Suprapubic skin (tissue), 4 donors: Measurements from ENCODE around the gene KCNJ6. TPM values are rescaled to one million over a fixed set of nuclear protein-coding genes. Genes with fewer than 3 reads are reported as not detected.

Source experiments
- DNase-seq, 2 donors: peaks; one replicate each; pipeline ENCODE4 v3.0.0-alpha.2; 2019; ENCODE audit warnings: low spot score in 2 of 2
- H3K27ac ChIP-seq: fragments of 200-600 bp; sonication (generic); one replicate; pipeline ENCODE4 v1.5.1; 2019
- H3K27me3 ChIP-seq: fragments of 200-600 bp; sonication (generic); one replicate; pipeline ENCODE4 v1.5.1; 2019
- H3K36me3 ChIP-seq: fragments of 200-600 bp; sonication (generic); one replicate; pipeline ENCODE4 v1.5.1; 2019
- H3K4me1 ChIP-seq: fragments of 200-600 bp; sonication (generic); one replicate; pipeline ENCODE4 v1.5.1; 2019
- H3K4me3 ChIP-seq: fragments of 200-600 bp; sonication (generic); one replicate; pipeline ENCODE4 v1.5.1; 2019; ENCODE audit warnings: mild to moderate bottlenecking
- H3K9me3 ChIP-seq: fragments of 200-600 bp; sonication (generic); one replicate; pipeline ENCODE4 v1.5.1; 2019
- EP300 ChIP-seq: sonication (generic); formaldehyde crosslinking; IDR thresholded peaks from one replicate; pipeline ENCODE4 v1.6.1; 2017; ENCODE audit warnings: antibody characterized with exemption
- POLR2A ChIP-seq, 2 donors: fragments of 450-650 bp; IDR thresholded peaks; one replicate each; pipeline ENCODE4 v1.6.1; 2017; ENCODE audit warnings: antibody characterized with exemption in 2 of 2, mild to moderate bottlenecking in 2 of 2, moderate library complexity in 2 of 2
- POLR2AphosphoS5 ChIP-seq, 3 donors: sonication (generic); formaldehyde crosslinking; IDR thresholded peaks; one replicate each; pipeline ENCODE4 v1.6.1; 2017; ENCODE audit warnings: antibody characterized with exemption in 3 of 3
- WGBS: methylation state at CpG from one replicate; pipeline ENCODE4 v1.1.5; 2018; 5-methylcytosine and 5-hydroxymethylcytosine counted together
- total RNA-seq, 4 donors: library from RNA; depleted of rRNA; stranded (reverse); fragments of >200 nt; gene quantifications; one replicate each; pipeline ENCODE4 v1.1.0, GENCODE V29; 2016
- TF ChIP-seq, protein P1 (sequence below), 2 donors: fragments of 200-600 bp in 1 of 2; fragments of 450-650 bp in 1 of 2; sonication (generic) in 1 of 2; IDR thresholded peaks; one replicate each; pipeline ENCODE4 v1.5.1; 2016 to 2019; ENCODE audit warnings: antibody characterized with exemption in 2 of 2, mild to moderate bottlenecking in 1 of 2, moderate library complexity in 1 of 2

KCNJ6 gene
- total RNA-seq, 4 donors from 2014 or later, result not detected

- TF ChIP-seq, protein P1, sequence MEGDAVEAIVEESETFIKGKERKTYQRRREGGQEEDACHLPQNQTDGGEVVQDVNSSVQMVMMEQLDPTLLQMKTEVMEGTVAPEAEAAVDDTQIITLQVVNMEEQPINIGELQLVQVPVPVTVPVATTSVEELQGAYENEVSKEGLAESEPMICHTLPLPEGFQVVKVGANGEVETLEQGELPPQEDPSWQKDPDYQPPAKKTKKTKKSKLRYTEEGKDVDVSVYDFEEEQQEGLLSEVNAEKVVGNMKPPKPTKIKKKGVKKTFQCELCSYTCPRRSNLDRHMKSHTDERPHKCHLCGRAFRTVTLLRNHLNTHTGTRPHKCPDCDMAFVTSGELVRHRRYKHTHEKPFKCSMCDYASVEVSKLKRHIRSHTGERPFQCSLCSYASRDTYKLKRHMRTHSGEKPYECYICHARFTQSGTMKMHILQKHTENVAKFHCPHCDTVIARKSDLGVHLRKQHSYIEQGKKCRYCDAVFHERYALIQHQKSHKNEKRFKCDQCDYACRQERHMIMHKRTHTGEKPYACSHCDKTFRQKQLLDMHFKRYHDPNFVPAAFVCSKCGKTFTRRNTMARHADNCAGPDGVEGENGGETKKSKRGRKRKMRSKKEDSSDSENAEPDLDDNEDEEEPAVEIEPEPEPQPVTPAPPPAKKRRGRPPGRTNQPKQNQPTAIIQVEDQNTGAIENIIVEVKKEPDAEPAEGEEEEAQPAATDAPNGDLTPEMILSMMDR (IDR thresholded peaks at IDR 0.05), result no peak
- TF ChIP-seq POLR2AphosphoS5 (IDR thresholded peaks at IDR 0.05), result no peak
- TF ChIP-seq POLR2A (IDR thresholded peaks at IDR 0.05), result no peak
- TF ChIP-seq EP300, result no peak
- Histone ChIP-seq H3K4me1 (no peaks in the 10 kb centered on the region), H3K9me3 (no peaks in the 10 kb centered on the region), H3K27ac (no peak overlapping the region), H3K36me3 (no peaks in the 10 kb centered on the region), H3K27me3 (peaks cover 6% of the 10 kb centered on the region), H3K4me3 (no peak overlapping the region)
- DNase-seq, result no peak
- WGBS, result 67% methylated on average over 7 of the region's 7 CpGs
Measured at GRCh38 chr21:37878946-37879660, 37.2 kb downstream of the KCNJ6 start.

- H3K27ac ChIP-seq, result no peak overlapping the region
- no peak for DNase-seq
- H3K4me3 ChIP-seq, result no peak overlapping the region
- peaks cover 6% of the 10 kb centered on the region for H3K27me3 ChIP-seq
- H3K9me3 ChIP-seq, result no peaks in the 10 kb centered on the region
- TF ChIP-seq EP300, result no peak
- TF ChIP-seq, protein P1 (IDR thresholded peaks at IDR 0.05), result no peak
- no peak for TF ChIP-seq POLR2A (IDR thresholded peaks at IDR 0.05)
- no peak for TF ChIP-seq POLR2AphosphoS5 (IDR thresholded peaks at IDR 0.05)
- H3K4me1 ChIP-seq, result no peaks in the 10 kb centered on the region
- 81% methylated on average over 3 of the region's 3 CpGs for WGBS
- H3K36me3 ChIP-seq, result no peaks in the 10 kb centered on the region
Measured at GRCh38 chr21:37877888-37878684, 38.2 kb downstream of the KCNJ6 start.

GRCh38 chr21:37877171-37877570 lies 39.1 kb downstream of the KCNJ6 start:
- no peak overlapping the region for H3K27ac ChIP-seq
- no peaks in the 10 kb centered on the region for H3K9me3 ChIP-seq
- TF ChIP-seq POLR2AphosphoS5 (IDR thresholded peaks at IDR 0.05) (no peak), POLR2A (IDR thresholded peaks at IDR 0.05) (no peak), EP300 (no peak)
- TF ChIP-seq, protein P1 (IDR thresholded peaks at IDR 0.05), result no peak
- H3K36me3 ChIP-seq, result no peaks in the 10 kb centered on the region
- H3K27me3 ChIP-seq, result peaks cover 6% of the 10 kb centered on the region
- 63% methylated on average over 1 of the region's 1 CpG for WGBS
- no peak for DNase-seq
- no peaks in the 10 kb centered on the region for H3K4me1 ChIP-seq
- no peak overlapping the region for H3K4me3 ChIP-seq

GRCh38 chr21:37876561-37876960 lies 39.7 kb downstream of the KCNJ6 start:
- 66% methylated on average over 1 of the region's 1 CpG for WGBS
- Histone ChIP-seq H3K4me3 (no peak overlapping the region), H3K9me3 (no peaks in the 10 kb centered on the region), H3K27me3 (peaks cover 2% of the 10 kb centered on the region), H3K27ac (no peak overlapping the region), H3K4me1 (no peaks in the 10 kb centered on the region), H3K36me3 (no peaks in the 10 kb centered on the region)
- no peak for TF ChIP-seq POLR2AphosphoS5 (IDR thresholded peaks at IDR 0.05)
- TF ChIP-seq, protein P1 (IDR thresholded peaks at IDR 0.05), result no peak
- no peak for TF ChIP-seq EP300
- TF ChIP-seq POLR2A (IDR thresholded peaks at IDR 0.05), result no peak
- no peak for DNase-seq
